ENCODE data around the gene EPHA10. TPM values are rescaled to one million over a fixed set of nuclear protein-coding genes. Genes with fewer than 3 reads are reported as not detected.

The EPHA10 gene
- total RNA-seq, 6 donors from 2014 or later, result 0.76 to 1.7 (median 0.92) TPM; not detected in 2

GRCh38 chr1:37670133-37670532, 94.8 kb downstream of the EPHA10 start:
- WGBS, 2 donors, result 67 to 82% methylated on average over 2 of the region's 2 CpGs

GRCh38 chr1:37667023-37667671, 97.8 kb downstream of the EPHA10 start:
- Histone ChIP-seq H3K27me3 (no peaks in the 10 kb centered on the region), H3K4me3 (no peak overlapping the region), H3K27ac (no peak overlapping the region), H3K4me1 (no peaks in the 10 kb centered on the region), H3K36me3 (no peaks in the 10 kb centered on the region), H3K9me3 (no peaks in the 10 kb centered on the region)
- 70% methylated on average over 17 of the region's 17 CpGs; no CpG with 5 or more reads in 1 of the 2 donors for WGBS, 2 donors
- TF ChIP-seq EP300 (IDR thresholded peaks at IDR 0.05), result no peak
- TF ChIP-seq, protein P1, sequence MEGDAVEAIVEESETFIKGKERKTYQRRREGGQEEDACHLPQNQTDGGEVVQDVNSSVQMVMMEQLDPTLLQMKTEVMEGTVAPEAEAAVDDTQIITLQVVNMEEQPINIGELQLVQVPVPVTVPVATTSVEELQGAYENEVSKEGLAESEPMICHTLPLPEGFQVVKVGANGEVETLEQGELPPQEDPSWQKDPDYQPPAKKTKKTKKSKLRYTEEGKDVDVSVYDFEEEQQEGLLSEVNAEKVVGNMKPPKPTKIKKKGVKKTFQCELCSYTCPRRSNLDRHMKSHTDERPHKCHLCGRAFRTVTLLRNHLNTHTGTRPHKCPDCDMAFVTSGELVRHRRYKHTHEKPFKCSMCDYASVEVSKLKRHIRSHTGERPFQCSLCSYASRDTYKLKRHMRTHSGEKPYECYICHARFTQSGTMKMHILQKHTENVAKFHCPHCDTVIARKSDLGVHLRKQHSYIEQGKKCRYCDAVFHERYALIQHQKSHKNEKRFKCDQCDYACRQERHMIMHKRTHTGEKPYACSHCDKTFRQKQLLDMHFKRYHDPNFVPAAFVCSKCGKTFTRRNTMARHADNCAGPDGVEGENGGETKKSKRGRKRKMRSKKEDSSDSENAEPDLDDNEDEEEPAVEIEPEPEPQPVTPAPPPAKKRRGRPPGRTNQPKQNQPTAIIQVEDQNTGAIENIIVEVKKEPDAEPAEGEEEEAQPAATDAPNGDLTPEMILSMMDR (IDR thresholded peaks at IDR 0.05), result no peak
- no peak for TF ChIP-seq POLR2A (IDR thresholded peaks at IDR 0.05)
- TF ChIP-seq POLR2AphosphoS5 (IDR thresholded peaks at IDR 0.05), result no peak
- ATAC-seq (ENCODE audit: low FRiP score in 2 of 2) (no peak), DNase-seq (peak in 1 of 2 donors; percentile 51)

More at GRCh38 chr1:37670133-37670532, 94.8 kb downstream of the EPHA10 start:
- TF ChIP-seq, protein P1 (IDR thresholded peaks at IDR 0.05), result no peak
- TF ChIP-seq POLR2AphosphoS5 (IDR thresholded peaks at IDR 0.05), result no peak
- no peak for TF ChIP-seq POLR2A (IDR thresholded peaks at IDR 0.05)
- no peak for TF ChIP-seq EP300 (IDR thresholded peaks at IDR 0.05)
- H3K27me3 ChIP-seq, result no peaks in the 10 kb centered on the region
- ATAC-seq (ENCODE audit: low FRiP score in 2 of 2) (no peak), DNase-seq (no peak)
- no peaks in the 10 kb centered on the region for H3K4me1 ChIP-seq
- H3K9me3 ChIP-seq, result no peaks in the 10 kb centered on the region
- H3K4me3 ChIP-seq, result no peak overlapping the region
- H3K36me3 ChIP-seq, result no peaks in the 10 kb centered on the region
- H3K27ac ChIP-seq, result no peak overlapping the region

- WGBS, 2 donors, result 76 to 86% methylated on average over 11 of the region's 11 CpGs
- TF ChIP-seq, protein P1 (IDR thresholded peaks at IDR 0.05), result no peak
- TF ChIP-seq POLR2AphosphoS5 (IDR thresholded peaks at IDR 0.05) (no peak), POLR2A (IDR thresholded peaks at IDR 0.05) (no peak), EP300 (IDR thresholded peaks at IDR 0.05) (no peak)
- no peak for DNase-seq
- Histone ChIP-seq H3K4me1 (no peaks in the 10 kb centered on the region), H3K36me3 (no peaks in the 10 kb centered on the region), H3K27me3 (no peaks in the 10 kb centered on the region), H3K4me3 (no peak overlapping the region), H3K9me3 (no peaks in the 10 kb centered on the region), H3K27ac (no peak overlapping the region)
- no peak for ATAC-seq (ENCODE audit: low FRiP score in 2 of 2)
These were observed 98.6 kb downstream of the EPHA10 start for GRCh38 chr1:37666241-37666867.

Small RNA genes lying within 50 kb of the gene (small RNA-seq; reads per million reads assigned to genes)
- 0 reads per million in 4 donors for gene RF00019

Other genes starting within 250 kb of the EPHA10 start
- gene SNIP1, start 210.8 kb downstream of the EPHA10 start, total RNA-seq, result 10 to 100 TPM; 12.0 to 54.5 (median 17.5) TPM
- gene DNALI1, start 208.2 kb downstream of the EPHA10 start, total RNA-seq, result 10 to 100 TPM; 12.3 to 41.9 (median 23.4) TPM
- gene GNL2, start 169.2 kb downstream of the EPHA10 start, total RNA-seq, result 10 to 100 TPM; 28.3 to 56.2 (median 40.3) TPM
- gene RSPO1, start 130.2 kb downstream of the EPHA10 start, total RNA-seq, result 1 to 10 TPM in 5 of 6 donors, under 1 TPM in 1; 0.98 to 5.4 (median 3.5) TPM
- gene CDCA8, start 72.6 kb downstream of the EPHA10 start, total RNA-seq, result 1 to 10 TPM in 4 of 6 donors, under 1 TPM in 1, not detected in 1; 0.89 to 2.0 (median 1.5) TPM
- gene MANEAL, start 28.7 kb upstream of the EPHA10 start, total RNA-seq, result 1 to 10 TPM; 2.8 to 8.1 (median 5.2) TPM
- gene C1orf122, start 42.7 kb upstream of the EPHA10 start, total RNA-seq, result 10 to 100 TPM; 30.0 to 90.1 (median 39.9) TPM
- gene YRDC, start 43.1 kb upstream of the EPHA10 start, total RNA-seq, result 10 to 100 TPM in 4 of 6 donors, 1 to 10 TPM in 2; 4.2 to 22.2 (median 13.3) TPM
- 10 to 100 TPM in 3 of 6 donors, 1 to 10 TPM in 3; 5.2 to 27.4 (median 8.7) TPM for gene MTF1, start 94.5 kb upstream of the EPHA10 start, total RNA-seq
- 100 to 1,000 TPM in 1 of 6 donors, 10 to 100 TPM in 5; 25.8 to 201 (median 44.1) TPM for gene INPP5B, start 181.9 kb upstream of the EPHA10 start, total RNA-seq
- 10 to 100 TPM; 36.5 to 80.7 (median 42.8) TPM for gene SF3A3, start 224.9 kb upstream of the EPHA10 start, total RNA-seq
- gene FHL3, start 240.4 kb upstream of the EPHA10 start, total RNA-seq, result 10 to 100 TPM in 5 of 6 donors, 1 to 10 TPM in 1; 9.5 to 25.8 (median 18.6) TPM
- gene UTP11, start 247.6 kb upstream of the EPHA10 start, total RNA-seq, result 10 to 100 TPM in 5 of 6 donors, 1 to 10 TPM in 1; 8.4 to 53.4 (median 25.4) TPM